NCI-H2107 (cell line): ENCODE results near the gene ZSCAN31.
"Not testable (repeated sequence)": the region's sequence is repeated elsewhere in the genome, so short reads cannot be mapped to it uniquely, and the experiment has no call there.

ENCODE experiments used
- DNase-seq: peaks from one replicate; lab custom pipeline; 2025; lab: John Stamatoyannopoulos, UW

Gene ZSCAN31

DNA sequence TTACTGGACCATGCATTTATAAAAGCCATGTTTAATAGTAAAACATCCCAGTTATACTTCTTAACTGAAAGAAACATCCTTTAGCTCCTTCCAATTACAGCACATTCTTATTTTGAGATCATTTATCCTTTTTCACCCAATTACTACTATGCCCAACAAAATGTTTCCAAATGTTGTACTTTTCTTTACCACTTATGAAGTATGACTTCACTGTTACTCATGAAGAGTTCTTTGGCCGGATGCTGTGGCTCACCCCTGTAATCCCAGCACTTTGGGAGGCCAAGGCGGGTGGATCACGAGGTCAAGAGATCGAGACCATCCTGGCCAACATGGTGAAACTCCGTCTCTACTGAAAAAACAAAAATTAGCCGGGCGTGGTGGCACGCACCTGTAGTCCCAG, 18.1 kb downstream of the ZSCAN31 start:
- DNase-seq: not testable (repeated sequence)

GRCh38 chr6:28315628-28316027, 20.3 kb downstream of the ZSCAN31 start:
- no peak for DNase-seq

DNA sequence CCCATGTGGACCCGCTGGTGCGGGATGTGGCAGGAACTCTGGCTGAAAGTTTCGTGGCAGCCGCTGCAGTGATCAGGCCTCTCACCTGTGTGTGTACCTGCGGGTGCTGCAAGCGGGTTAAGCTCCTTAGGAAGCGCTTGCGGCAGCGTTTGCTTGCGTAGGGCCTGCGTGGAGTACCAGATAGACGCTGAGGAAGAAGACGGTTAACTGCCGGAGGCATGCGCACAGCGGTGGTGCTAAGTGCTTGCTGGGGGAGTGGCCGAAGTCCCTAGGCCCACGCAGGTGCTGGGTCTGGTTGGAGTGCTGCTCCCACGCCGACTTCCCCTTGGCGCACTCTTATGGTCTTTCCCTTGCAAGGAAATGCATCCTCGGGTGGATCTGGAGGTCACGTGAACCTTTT, 23.0 kb downstream of the ZSCAN31 start:
- no peak for DNase-seq

- DNase-seq: no peak
These were observed 24.7 kb downstream of the ZSCAN31 start for GRCh38 chr6:28311139-28311823.

GRCh38 chr6:28306363-28306762, 29.6 kb downstream of the ZSCAN31 start:
- not testable (repeated sequence) for DNase-seq

GRCh38 chr6:28303570-28303969, 32.4 kb downstream of the ZSCAN31 start:
- DNase-seq: no peak

GRCh38 chr6:28296520-28297060, 39.4 kb downstream of the ZSCAN31 start:
- no peak for DNase-seq

DNA sequence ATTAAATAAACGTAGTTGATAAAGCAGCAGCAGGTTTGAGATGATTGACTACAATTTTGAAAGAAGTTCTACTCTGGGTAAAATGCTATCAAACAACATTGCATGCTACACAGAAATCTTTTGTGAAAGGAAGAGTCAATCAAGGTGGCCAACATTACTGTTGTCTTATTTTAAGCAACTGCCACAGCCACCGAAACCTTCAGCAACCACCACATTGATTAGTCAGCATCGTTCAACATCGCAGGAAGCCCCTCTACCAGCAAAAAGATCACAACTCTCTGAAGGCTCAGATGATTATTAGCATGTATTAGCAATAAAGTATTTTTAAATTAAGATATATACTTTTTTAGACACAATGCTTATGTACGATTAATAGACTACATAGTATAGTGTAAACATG, 40.6 kb downstream of the ZSCAN31 start:
- DNase-seq: no peak

DNA sequence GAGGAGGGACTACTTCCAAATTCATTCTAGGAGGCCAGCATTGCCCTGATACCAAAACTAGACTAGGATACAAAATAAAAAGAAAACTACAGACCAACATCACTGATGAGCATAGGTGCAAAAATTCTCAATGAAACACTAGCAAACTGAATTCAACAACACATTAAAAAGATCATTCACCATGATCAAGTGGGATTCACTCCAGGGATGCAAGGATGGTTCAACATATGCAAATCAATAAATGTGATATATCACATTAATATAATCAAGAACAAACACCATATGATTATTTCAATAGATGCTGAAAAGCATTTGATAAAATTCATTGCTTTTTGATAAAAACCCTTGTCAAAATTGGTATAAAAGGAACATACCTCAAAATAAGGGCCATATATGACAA, 44.4 kb downstream of the ZSCAN31 start:
- DNase-seq: no peak

- no peak for DNase-seq
These were observed 53.0 kb downstream of the ZSCAN31 start for GRCh38 chr6:28282926-28283325.

GRCh38 chr6:28281288-28282064, 54.5 kb downstream of the ZSCAN31 start, which contains the start of gene PGBD1:
Gene PGBD1 (plus strand): TSS chr6:28281572. CDS start chr6:28283814, 2,242 bp downstream.
- peak; percentile 18 for DNase-seq

DNA sequence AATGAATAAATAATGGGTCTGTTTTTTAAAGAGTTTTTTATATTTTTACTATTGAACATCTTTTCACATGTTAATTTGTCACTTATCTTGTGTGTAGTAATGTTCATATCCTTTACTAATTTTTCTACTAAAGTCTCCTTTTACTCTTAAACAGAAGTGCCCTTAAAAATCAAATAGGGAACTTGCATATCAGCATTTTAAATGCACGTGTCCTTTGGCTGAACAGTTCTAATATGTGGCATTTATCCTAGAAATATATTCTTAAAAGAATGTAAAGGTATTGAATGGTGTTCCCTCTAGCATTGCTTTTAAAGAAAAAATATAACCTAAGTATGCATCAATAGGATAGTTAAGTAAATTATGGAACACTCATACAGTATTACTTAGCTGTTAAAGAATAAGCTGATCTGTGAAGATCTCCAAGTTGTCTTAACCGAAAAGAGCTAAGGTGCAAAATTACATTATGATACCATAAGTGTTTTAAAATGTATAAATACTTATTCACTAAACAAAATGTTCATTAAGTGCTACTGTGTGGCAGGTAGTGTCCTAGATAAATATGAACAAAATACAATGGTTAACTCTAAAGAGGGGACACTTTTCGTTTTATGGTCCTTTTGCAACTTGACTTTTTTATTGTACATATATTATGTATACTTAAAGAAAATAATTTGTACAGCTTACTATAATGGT, 55.2 kb downstream of the ZSCAN31 start:
- no peak for DNase-seq

DNA sequence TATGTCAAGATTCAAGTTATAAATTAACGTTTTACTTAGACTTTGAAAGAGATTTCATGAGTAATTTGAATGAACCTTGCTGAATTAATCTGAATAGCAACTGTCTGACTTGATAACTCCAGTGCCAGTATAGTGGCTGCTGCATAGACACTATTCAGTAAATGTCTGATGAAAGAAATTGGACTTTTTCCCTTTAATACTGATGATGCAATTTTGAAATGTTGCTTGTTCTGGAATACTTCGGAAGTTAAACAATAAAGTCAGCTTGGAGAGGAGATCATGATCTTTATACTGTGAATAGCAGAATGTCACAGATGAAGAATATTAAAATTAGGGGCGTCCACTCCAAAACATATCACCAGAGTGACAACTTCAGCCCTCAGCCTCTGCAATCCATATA, 58.2 kb downstream of the ZSCAN31 start:
- DNase-seq: no peak

DNA sequence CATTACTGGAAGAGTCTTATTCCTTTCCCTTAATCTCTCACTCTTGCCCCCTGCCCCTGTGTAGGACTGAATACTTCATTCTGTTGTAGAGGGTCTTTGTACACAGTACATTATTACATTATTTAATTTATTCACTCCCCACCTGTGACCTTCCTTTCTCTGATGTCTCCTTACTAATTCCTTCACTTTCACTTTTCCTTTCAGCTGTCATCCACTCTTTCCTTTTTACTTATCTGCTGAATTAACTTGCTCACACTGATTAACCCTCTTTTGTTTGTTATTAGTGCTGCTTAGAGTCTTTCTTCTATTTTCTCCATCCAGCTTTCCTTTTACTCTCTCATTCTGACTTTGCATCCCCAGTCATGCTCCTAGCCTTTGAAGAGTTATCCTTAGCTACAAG, 61.1 kb downstream of the ZSCAN31 start:
- no peak for DNase-seq
